Lower leg skin (tissue), 3 donors: ENCODE results near the gene OSM.

Experiments used
- CTCF ChIP-seq, 3 donors: fragments of 450-650 bp; IDR thresholded peaks; one replicate each; pipeline ENCODE4 v1.5.1; 2016; ENCODE audit warnings: antibody characterized with exemption in 3 of 3, mild to moderate bottlenecking in 3 of 3, moderate library complexity in 2 of 3
- POLR2A ChIP-seq, 2 donors: fragments of 450-650 bp; IDR thresholded peaks; one replicate each; pipeline ENCODE4 v1.6.1; 2016 to 2017; ENCODE audit warnings: antibody characterized with exemption in 2 of 2, mild to moderate bottlenecking in 1 of 2, moderate library complexity in 1 of 2

- TF ChIP-seq CTCF (IDR thresholded peaks at IDR 0.05) (no peak), POLR2A (IDR thresholded peaks at IDR 0.05) (no peak)
These were observed 38.9 kb upstream of the OSM start for GRCh38 chr22:30305519-30305905.
